Kidney epithelial cell (primary cell): ENCODE results near the gene RAB5B. TPM values are rescaled to one million over a fixed set of nuclear protein-coding genes. Genes with fewer than 3 reads are reported as not detected.

ENCODE experiments used
- DNase-seq: peaks from one replicate; pipeline ENCODE4 v3.0.0-alpha.2; 2010; ENCODE audit warnings: low read depth
- H3K27me3 ChIP-seq: 2 replicates; pipeline ENCODE4 v1.6.0; 2011; ENCODE audit warnings: low read length; ENCODE audit not compliant: control insufficient read depth, insufficient read depth
- H3K36me3 ChIP-seq: 2 replicates; pipeline ENCODE4 v1.5.1; 2011; ENCODE audit warnings: low read length; ENCODE audit not compliant: control insufficient read depth, insufficient read depth
- H3K4me3 ChIP-seq: 2 replicates; pipeline ENCODE4 v1.5.1; 2011; ENCODE audit warnings: low read depth, mild to moderate bottlenecking, control low read depth, low read length
- CTCF ChIP-seq: IDR thresholded peaks from 2 replicates; pipeline ENCODE4 v1.5.1; 2011; ENCODE audit warnings: mild to moderate bottlenecking, moderate library complexity, low read length, control low read depth, inconsistent platforms; ENCODE audit not compliant: insufficient read depth, poor library complexity, severe bottlenecking
- total RNA-seq: library from RNA; depleted of rRNA; stranded (reverse); fragments of >200 nt; gene quantifications from 2 replicates; pipeline ENCODE4 v1.2.3, GENCODE V29; 2015

RAB5B gene
- total RNA-seq, 1 donor from 2014 or later: 81.0 TPM

GRCh38 chr12:55929306-55929791 lies 44.5 kb upstream of the RAB5B start:
- no peak overlapping the region for H3K4me3 ChIP-seq
- no peak for DNase-seq
- no peaks in the 10 kb centered on the region for H3K27me3 ChIP-seq
- TF ChIP-seq CTCF: no peak
- H3K36me3 ChIP-seq: no peaks in the 10 kb centered on the region

GRCh38 chr12:55930771-55931316 lies 43.0 kb upstream of the RAB5B start, which contains the start of gene DGKA:
Gene DGKA, plus strand, starts transcription at chr12:55931162. Its CDS starts 5,342 bp downstream, at chr12:55936504.
- peak within 1 kb of the TSS; percentile 59 for H3K4me3 ChIP-seq
- no peaks in the 10 kb centered on the region for H3K27me3 ChIP-seq
- no peaks in the 10 kb centered on the region for H3K36me3 ChIP-seq
- no peak for DNase-seq
- peak; percentile 64 for TF ChIP-seq CTCF

GRCh38 chr12:55931317-55931779 lies 42.5 kb upstream of the RAB5B start:
- peak overlapping the region; percentile 59 for H3K4me3 ChIP-seq
- no peak for DNase-seq
- H3K27me3 ChIP-seq: no peaks in the 10 kb centered on the region
- TF ChIP-seq CTCF: no peak
- no peaks in the 10 kb centered on the region for H3K36me3 ChIP-seq

GRCh38 chr12:55931780-55932550 lies 41.9 kb upstream of the RAB5B start:
- no peak for DNase-seq
- Histone ChIP-seq H3K27me3 (no peaks in the 10 kb centered on the region), H3K36me3 (no peaks in the 10 kb centered on the region), H3K4me3 (peak overlapping the region; percentile 59)
- TF ChIP-seq CTCF: no peak

- Histone ChIP-seq H3K36me3 (no peaks in the 10 kb centered on the region), H3K4me3 (peak overlapping the region; percentile 59), H3K27me3 (no peaks in the 10 kb centered on the region)
- no peak for TF ChIP-seq CTCF
- DNase-seq: no peak
Observed at GRCh38 chr12:55932551-55932910, 41.3 kb upstream of the RAB5B start.
